ENCODE results near the gene CPXM2.
A peak's percentile ranks its signal among the peaks of the same experiment; 100 is the strongest.

Gene CPXM2

GRCh38 chr10:123842692-123843385 lies 48.8 kb downstream of the CPXM2 start:
- no peak for DNase-seq

- DNase-seq = no peak
Measured at GRCh38 chr10:123841560-123841959, 50.0 kb downstream of the CPXM2 start.

- DNase-seq = no peak
Measured at GRCh38 chr10:123841115-123841514, 50.5 kb downstream of the CPXM2 start.

GRCh38 chr10:123840714-123841113 lies 50.9 kb downstream of the CPXM2 start:
- DNase-seq = no peak

GRCh38 chr10:123838596-123839310 lies 52.9 kb downstream of the CPXM2 start:
- DNase-seq = no peak

- DNase-seq = no peak
Measured at GRCh38 chr10:123837756-123838155, 53.9 kb downstream of the CPXM2 start.

GRCh38 chr10:123836418-123837145 lies 55.0 kb downstream of the CPXM2 start:
- no peak for DNase-seq

GRCh38 chr10:123835575-123835974 lies 56.0 kb downstream of the CPXM2 start:
- DNase-seq = no peak

GRCh38 chr10:123833170-123833850 lies 58.3 kb downstream of the CPXM2 start:
- DNase-seq = no peak

- no peak for DNase-seq
Measured at GRCh38 chr10:123831259-123831658, 60.3 kb downstream of the CPXM2 start.

GRCh38 chr10:123821136-123821535 lies 70.5 kb downstream of the CPXM2 start:
- no peak for DNase-seq

- DNase-seq = no peak
Measured at GRCh38 chr10:123809632-123810031, 82.0 kb downstream of the CPXM2 start.

- DNase-seq = peak; percentile 6
Measured at GRCh38 chr10:123808906-123809305, 82.7 kb downstream of the CPXM2 start.

- DNase-seq = no peak
Measured at GRCh38 chr10:123808286-123808685, 83.3 kb downstream of the CPXM2 start.

- no peak for DNase-seq
Measured at GRCh38 chr10:123807444-123808035, 84.1 kb downstream of the CPXM2 start.

GRCh38 chr10:123804716-123805115 lies 86.9 kb downstream of the CPXM2 start:
- no peak for DNase-seq

- no peak for DNase-seq
Measured at GRCh38 chr10:123800821-123801220, 90.8 kb downstream of the CPXM2 start.

GRCh38 chr10:123800289-123800688 lies 91.3 kb downstream of the CPXM2 start:
- no peak for DNase-seq

GRCh38 chr10:123798856-123799255 lies 92.8 kb downstream of the CPXM2 start:
- DNase-seq = no peak

- DNase-seq = no peak
Measured at GRCh38 chr10:123797813-123798212, 93.8 kb downstream of the CPXM2 start.

- DNase-seq = no peak
Measured at GRCh38 chr10:123796736-123797135, 94.9 kb downstream of the CPXM2 start.

- no peak for DNase-seq
Measured at GRCh38 chr10:123795846-123796590, 95.6 kb downstream of the CPXM2 start.
